Measurements from ENCODE around the gene SLC12A7.

GRCh38 chr5:1014781-1015221, 97.1 kb downstream of the SLC12A7 start:
- TF ChIP-seq EZH2 (IDR thresholded peaks at IDR 0.05; ENCODE audit: low read length) (no peak), CTCF (optimal IDR thresholded peaks at IDR 0.05 in 1 of 3, IDR thresholded peaks at IDR 0.05 in 1 of 3, conservative IDR thresholded peaks at IDR 0.05 in 1 of 3; ENCODE audit: extremely low read depth in 1 of 3, insufficient read depth in 2 of 3, low read length in 3 of 3) (no peak)

Data from keratinocyte (primary cell).